ENCODE data around the gene RPS21.

Gene RPS21

DNA sequence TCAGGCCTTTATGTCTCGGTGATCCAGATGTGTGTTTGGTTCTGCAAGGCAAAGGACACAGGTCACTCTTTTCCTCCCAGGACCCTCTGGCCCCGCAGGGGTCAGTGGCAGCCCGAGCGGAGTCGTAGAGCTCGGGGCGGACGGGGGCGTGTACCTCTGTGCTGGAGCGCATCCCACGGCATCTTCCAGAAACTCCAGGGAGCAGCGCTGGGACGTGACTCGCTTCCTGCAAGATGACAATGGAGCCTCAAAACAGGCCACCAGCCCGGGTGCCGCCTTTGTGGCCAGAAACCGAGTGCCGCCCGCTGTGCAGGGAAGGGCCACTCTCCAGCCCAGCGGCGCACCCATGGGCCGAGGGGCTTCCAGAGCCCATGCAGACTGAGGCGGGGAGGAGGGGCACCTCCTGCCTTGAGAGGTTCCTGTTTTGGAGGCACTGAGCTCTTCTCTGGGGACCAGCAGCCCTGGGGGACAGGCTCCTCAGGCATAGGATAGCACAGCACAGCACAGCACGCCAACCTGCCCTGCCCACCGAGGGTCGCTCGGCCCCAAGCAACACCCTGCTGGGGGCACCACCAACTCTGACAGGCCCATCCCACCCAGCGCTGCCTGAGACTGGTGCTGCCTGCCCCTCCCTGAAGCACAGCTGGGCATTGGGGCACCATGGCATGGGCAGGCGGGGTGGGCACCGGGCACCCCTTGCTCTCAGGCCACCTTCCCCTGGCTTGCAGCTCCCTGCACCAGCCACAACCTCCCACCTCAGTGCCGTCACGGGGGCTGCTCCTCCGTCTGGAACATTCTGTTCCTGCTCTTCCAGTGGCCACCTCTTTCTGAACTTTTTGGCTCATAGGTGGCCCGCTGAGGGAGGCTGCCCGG is 9.7 kb downstream of the RPS21 start:
- no peak for DNase-seq (ENCODE audit: low read depth in 3 of 3)

DNA sequence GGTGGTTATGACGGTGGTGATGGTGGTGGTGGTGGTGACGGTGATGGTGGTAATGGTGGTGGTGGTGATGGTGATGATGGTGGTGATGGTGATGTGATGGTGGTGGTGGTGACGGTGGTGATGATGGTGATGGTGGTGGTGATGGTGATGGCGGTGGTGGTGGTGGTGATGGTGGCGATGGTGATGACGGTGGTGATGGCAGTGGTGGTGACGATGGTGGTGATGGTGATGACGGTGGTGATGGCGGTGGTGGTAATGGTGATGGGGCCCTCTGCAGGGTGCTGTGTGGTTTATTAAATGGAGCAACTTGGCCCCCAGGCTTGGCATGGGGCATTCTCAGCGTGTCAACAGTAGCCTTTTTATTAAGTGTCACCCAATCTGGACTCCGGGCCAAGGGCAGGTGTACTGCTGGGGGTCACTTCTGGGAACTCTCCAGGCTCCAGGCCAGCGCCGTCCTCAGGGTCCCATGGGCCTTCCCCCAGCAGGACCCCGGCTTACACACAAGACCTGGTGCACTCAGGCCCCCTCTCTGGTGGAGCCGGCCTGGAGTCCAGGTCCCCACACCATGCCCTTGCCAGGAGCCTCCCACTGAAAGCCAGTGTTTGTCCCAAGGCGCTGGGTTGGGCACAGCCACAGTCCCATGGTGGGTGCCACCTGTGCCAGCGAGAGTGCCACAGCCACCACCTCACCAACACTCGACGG is 11.4 kb downstream of the RPS21 start:
- DNase-seq (ENCODE audit: low read depth in 3 of 3): no peak

DNA sequence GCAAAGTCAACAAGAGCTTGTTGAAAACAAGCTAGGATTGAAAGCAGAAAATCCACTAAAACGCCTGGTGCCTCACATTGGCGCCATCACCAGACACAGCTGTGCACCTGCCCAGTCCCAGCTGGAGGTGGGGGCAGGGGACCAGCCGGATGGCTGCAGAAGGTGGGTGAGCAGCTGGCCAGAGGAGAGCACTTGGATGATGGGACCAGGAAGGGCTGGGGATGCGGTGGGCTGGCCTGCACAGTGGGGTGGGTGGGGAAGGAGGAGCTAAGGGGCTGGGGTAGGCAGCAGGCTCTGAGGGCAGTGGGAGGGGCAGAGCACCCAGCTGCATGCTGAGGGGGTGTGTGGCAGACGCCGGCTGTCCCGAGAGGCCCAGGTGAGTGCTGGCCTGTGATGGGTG is 13.1 kb downstream of the RPS21 start:
- DNase-seq (ENCODE audit: low read depth in 3 of 3): no peak

DNA sequence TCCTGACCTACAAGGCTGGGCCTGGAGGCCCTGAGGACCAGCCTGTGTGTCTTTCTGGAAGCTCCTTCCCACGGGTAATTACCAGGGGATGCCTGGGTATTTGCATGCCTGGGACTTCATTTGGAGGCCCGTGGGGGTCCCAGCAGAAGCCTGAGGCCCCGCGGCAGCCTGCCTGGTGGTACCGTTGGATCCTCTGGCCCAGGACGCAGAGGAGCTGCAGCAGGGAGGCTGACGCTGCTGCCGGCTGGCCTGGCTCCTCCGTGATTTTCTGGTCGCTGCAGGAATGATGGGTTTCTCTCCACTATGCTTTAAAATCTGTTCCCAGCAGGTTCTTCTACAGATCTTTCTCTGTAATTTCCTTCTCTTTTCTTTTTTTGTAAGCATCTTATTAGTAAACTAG is 13.6 kb downstream of the RPS21 start:
- no peak for DNase-seq (ENCODE audit: low read depth in 3 of 3)

DNA sequence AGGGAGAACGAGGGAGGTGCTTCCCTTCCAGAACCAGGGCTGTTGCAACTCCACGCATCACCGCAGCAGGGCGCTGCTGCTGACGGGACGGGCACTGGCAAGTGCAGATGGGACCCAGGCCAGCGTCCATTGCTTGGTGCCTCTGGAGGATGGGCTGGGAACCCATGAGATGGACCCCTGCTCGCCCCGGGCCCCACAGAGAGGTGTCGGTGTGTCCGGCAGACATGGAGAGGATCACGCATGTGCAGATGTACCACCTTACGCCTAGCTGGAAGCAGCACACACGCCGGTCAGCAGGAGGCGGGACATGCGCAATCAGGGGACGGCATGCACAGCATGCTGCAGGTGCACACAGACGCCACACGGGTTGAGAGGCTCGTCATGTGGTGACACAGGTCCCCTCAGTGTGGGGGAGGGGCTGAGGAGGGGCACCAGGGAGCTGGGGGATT is 14.5 kb downstream of the RPS21 start:
- DNase-seq (ENCODE audit: low read depth in 3 of 3): no peak

DNA sequence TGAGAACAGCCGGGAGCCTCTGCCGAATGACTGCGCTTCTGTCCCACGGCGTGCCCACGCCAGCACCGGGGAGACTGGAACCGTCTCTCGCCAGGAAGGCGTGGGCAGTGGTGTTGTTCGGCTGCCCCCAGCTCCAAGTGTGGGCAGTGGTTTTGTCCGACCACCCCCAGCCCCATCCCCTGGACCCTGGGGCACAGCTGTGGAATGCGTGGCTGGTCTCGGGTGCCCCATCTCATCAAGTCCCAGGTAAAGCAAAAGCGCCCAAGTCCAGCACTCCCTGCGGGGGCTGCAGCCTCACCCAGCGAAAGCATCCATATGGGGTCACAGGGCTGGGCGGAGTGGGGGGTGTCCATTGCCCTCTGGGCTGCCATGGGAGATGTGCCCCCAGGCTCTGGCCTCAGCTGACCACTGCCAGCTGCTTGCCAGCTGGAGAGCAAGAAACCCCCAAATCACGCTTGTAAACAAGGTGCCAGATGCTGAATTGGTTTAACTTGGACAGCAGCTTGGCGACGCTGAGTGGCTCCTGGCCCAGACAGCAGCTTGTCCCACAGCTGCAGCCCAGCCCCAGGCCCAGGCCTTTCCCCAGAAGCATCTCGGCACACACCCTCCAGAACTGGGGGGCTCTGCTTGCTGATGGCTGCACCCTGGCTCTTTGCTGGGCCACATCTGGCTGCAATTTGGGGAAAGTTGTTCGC is 15.7 kb downstream of the RPS21 start:
- DNase-seq (ENCODE audit: low read depth in 3 of 3): no peak

DNA sequence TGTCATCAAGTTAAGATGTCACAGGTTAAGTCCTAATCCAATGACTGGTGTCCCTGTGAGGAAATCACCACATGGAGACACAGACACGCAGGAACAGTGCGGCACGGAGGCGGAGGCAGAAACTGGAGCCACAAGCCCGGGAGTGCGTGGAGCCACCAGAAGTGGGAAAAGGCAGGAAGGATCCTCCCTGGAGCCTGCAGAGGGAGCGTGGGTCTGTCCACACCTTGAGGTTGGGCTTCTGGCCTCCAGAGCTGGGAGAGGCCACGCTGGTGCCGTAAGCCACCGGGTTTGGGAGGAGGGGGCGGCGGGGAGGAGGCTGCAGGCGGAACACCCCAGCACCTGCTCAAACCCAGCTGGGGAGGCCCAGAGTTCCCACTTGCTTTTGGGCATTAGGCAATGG is 16.4 kb downstream of the RPS21 start:
- no peak for DNase-seq (ENCODE audit: low read depth in 3 of 3)

DNA sequence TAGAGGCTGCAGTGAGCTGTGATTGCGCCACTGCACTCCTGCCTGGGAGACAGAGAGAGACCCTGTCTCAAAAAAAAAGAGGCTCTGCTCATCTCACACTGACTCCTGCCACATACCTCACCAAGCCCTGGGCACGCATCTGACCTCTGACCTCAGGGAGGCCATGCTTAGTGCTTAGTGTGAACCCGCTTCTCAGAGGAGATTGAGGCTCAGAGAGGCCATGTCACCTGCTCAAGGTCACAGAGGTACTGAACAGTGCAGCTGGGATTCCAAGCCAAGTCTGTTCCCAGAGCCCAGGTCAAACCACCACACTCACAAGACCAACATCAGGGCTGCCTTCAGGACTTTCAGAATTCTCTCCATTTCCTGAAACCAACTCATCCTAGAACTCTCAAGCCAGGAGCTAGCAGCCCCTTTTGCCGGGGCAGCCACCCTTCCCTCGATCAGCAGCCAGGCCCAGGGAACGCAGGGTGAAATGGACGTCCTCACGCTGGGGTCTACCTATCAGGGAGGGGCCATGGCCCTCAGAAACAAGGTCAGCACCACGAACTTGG is 17.3 kb downstream of the RPS21 start:
- DNase-seq (ENCODE audit: low read depth in 3 of 3): no peak

DNA sequence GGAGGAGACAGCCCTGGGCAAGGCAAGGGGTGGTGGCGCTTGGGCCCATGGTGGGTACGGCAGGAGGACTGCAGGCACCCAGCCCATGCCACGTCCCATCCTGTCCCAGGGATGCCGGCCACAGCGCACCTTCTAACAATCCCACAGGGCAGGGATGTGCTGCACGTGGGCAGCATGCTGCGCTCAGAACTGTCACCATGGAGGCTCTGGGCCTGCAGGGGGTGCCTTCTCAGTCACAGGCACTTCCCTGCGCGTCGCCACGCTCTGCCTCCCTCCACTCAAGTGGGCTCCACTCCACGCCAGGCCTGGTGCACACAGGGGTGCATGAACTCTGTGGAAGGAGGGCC is 17.8 kb downstream of the RPS21 start:
- no peak for DNase-seq (ENCODE audit: low read depth in 3 of 3)

DNA sequence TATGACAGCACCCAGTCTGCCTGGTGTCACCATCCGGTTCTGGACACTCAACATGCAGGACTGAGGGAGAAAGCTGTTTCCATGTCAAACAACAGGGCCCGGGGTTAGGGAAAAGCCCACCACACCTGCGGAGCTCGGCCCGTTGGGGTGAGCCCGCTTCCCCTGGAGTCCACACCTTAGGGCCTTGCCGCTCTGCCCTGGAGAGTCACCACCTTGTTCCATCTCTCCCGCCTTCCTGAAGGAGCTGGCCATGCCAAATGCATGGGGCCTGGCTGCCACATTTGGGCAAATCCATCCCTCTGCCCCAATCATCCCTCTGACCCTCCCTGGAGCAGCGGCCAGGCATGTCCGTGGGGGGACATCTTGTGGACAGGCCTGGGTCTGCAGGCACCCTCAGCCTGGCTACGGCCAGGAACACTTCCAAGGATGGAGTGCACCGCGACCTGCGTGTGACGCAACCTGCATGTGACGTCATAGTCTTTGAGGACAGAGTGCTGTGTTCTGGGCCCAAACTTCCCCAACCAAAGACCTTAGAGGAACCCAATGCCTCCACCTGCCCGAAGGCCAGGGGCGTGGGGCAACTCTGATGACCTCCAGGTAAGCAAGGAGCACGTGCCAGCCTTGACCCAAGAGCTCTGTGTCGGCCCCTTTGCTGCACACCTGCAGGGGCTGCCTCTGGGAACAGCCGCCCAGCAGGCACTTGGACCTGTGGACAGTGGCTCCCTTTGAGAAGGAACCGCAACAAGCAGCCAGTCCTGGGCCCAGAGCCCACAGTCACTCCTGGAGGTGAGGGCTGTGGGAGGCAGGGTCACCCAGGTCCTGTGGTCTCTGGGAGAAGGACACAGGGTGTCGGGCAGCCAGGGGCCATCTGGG is 18.4 kb downstream of the RPS21 start:
- DNase-seq (ENCODE audit: low read depth in 3 of 3): no peak

DNA sequence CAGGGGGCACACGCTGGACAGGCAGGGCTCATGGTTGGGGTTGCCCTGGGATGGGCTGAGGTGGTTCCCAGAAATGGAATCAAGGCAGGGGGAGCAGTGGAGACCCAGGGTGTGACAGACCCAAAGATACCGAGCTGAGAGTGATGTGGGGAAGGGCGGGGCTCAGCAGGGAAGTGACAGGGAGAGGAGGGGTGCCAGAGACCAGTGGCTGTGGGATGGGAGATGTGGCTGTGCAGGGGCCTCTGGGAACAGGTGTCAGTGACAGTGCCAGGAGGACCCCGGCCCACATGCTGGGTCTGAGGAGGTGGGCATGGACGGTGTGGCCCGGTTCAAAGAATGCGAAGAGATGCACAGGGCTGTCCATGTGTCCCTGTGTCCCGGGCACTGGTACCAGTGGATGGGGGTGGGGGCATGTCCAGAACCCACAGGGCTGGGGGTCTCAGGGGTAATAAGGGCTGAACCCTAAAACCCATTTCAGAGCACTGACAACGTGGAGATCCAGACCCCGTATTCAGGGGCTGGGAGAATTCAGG is 19.1 kb downstream of the RPS21 start:
- no peak for DNase-seq (ENCODE audit: low read depth in 3 of 3)

DNA sequence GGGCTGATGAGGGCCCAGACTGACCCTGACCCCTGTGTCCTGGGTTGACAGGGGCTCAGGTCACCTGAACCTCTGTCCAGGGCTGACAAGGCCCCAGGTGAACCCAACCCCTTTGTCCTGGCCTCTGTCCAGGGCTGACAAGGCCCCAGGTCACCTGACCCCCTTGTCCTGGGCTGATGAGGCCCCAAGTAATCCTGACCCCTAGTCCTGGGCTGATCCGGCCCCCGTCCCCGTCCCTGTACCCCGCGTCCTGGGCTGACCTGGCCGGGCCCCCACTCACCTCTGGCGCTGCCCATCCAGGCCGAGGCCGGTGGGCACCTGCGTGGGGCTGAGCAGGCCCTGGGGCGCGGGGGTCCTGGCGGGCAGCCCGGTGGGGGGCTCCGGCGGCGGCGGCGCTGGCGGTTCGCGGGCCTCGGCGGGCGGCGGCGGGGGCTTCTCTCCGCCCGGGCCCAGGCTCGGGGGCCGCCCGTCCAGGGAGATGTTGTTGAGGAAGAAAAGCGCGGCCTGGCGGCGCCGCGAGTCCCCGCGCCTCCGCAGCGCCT is 19.8 kb downstream of the RPS21 start:
- no peak for DNase-seq (ENCODE audit: low read depth in 3 of 3)

DNA sequence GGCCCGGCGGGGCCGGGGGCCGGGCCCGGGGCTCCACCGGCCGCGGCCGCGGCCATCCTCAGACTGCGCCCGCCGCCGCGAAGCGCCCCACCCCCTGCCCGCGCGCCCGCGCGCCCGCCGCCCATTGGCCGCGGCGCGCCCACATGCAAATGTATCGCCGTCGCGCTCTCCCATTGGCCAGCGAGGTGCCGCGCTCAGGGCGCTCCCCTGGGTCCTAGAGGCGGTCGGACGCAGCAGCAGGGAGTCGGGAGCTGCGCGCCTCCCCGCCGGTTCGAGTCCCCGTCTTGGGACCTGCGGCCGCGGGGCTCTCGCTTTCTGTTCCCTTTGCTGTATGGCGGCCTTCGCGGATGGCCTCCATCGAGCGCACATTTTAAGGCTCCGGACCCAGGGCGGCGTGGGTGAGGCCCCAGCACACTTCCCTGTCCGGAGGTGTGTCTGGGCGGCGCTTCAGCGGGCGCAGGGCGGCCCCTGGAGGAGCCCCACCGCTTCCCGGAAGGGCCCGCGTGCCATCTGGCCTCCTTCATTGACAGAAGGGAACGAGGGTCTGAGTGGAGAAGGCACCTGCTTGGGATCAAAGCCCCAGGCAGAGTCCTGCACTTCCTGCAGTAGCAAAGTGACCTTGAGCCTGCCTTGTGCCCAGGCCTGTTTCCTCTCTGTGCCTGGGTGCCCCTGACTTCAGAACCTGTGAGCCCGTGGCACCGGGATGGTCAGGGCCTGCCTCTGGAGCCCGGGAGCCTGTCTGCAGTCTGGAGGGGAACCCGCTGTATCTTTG is 20.5 kb downstream of the RPS21 start, which contains the start of gene CABLES2:
TSS of gene CABLES2 (minus strand) at position 65 of the 772 bp plus-strand sequence. CDS start at position 56, 9 bp downstream.
- DNase-seq (ENCODE audit: low read depth in 3 of 3): peak; percentile 78 to 83 (median 81)

DNA sequence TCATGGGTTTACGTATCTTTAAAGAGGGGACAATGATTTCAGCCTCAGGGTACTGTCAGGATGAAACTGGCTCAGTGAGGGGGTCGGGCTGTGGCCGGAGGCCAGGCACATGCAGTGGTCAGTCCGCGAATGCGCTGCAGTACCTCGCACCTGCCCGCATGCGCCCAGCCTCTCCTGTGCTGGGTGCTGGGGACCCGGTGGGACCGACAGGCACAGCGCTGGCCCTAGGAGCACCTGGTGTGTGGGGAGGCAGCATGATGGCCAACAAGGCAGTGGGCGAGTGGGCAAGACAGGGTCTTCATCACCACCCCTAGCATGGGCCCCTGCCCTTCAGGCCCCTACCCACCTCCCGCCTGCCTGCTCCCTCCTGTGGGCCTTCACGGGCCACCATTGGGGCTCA is 21.2 kb downstream of the RPS21 start:
- DNase-seq (ENCODE audit: low read depth in 3 of 3): no peak

DNA sequence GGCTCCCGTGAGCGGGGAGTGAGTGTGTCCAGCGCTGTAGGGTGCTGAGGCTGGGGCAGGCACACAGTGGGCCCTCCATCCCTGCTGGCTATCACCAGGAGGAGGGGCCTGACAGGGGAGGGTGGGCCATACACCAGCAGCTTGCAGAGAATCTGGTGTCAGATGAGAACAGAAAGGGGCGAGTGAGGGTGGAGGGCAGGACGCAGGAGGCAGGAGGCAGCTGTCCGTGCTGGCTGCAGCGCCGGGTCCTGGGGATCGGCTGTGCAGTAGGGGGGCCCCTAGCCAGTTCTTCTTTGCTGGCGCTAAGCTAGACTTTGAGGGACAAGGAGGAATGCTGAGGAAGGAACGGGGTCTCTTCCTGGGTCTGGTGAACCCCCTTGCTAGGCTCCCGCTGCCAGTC is 21.7 kb downstream of the RPS21 start:
- DNase-seq (ENCODE audit: low read depth in 3 of 3): no peak

DNA sequence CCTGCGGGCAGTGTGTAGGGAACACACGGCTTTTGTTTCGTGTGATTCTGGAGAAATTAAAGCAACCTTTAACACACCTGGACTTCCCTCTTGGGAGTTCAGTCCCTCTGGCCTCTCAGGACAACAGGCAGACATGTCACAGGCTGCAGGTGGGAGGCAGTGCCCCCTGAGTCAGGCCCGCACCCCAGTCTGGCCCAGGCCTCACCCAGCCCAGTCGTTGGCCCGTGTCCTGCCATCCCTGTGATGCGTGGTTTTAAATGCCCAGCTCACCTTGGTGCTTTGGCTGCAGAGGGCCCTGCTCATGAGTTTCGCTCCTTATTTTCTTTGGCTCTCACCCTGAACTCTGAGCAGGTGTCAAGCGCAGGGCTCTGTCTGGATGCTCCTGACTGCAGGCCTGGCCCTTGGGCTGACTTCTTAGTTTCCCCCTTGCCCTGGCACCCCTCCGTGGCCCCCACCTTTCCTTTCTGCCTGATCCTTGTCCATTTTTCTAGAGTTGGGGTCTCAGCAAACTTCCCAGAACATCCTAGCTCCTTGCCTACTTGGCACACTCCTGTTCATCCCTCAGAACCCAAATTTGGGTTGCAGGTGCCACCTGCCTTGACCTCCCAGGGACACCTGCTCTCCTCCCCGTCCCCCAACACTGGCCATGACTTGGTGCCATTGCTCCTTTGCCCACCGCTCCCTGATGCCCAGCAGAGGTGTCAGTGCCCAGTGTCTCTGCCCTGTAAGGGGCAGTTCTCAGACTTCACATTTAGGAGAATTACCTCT is 22.4 kb downstream of the RPS21 start:
- DNase-seq (ENCODE audit: low read depth in 3 of 3): no peak

DNA sequence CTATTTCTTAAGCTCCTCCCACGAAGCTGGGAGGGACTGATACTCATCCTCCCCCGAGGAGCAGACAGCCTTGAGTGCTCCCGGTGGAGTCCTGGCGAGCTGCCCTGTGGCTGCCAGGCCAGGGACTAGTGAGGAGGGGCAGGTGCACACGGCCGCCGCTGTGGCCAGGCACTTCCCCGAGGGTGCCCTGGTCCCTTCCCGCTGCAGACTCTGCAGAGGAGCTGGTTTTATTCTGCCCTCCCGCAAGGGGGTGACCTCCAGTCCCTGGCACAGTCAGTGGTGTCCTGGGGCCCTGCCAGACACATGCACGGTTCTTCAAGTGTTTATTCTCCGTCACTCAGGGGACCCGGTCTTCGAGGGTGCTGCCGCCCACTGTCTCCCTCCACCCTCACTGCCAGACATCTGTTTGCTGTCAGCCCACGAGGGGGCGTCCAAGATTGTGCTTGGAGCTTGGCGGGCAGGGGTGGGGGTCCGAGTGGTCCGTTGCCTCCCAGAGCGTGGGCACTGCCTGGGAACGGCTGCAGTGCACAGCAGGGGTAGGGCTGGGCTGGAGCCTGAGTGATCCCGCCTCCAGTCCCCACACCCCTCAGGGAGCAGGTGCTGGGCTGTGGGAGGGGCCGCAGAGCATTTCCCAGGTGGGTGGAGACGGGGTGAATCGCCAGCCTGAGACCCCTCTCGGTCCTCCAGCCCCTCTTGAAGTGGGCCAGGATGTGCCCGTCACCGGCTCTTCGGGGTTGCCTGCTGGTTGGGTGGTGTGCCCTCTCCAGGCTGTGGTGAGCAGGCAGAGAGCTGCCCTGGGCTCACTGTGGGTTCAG is 23.2 kb downstream of the RPS21 start:
- no peak for DNase-seq (ENCODE audit: low read depth in 3 of 3)

DNA sequence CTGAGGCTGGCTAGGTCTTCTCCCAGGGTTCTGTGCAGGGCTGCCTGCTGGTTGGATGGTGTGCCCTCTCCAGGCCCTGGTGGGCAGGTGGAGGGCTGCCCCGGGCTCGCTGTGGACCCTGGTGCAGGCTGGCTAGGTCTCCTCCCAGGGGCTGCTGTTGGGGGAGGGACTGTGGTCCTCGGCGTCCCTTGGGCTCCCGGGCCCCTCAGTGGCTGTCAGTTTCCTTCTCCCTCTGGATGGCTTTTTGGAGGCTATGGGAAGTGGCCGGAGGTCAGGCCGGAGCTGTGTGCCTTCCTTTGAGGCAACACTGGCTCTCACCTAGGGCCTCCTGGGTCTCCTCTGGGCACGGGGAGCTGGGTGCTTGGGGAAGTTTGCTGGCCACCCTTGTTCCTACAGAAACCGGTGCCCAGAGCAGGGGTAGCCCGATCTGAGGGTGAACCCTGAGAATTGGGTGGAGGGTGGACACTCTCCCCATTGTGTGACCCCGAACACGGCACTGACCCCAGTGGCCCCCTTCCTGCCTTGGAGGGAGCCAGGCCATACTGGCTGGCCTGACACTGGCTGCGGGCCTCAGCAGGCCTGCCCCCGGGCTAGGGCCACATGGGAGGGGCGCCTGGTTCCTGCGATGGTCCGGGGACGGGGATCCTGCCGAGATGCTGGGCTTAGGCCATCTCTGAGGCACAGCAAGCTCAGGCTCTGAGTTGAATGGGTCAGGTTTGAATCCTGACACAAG is 24.0 kb downstream of the RPS21 start:
- DNase-seq (ENCODE audit: low read depth in 3 of 3): no peak
